Ovary (tissue), 3 donors: ENCODE measurements around the gene ACTR5.

Source experiments
- EP300 ChIP-seq: sonication (generic); formaldehyde crosslinking; IDR thresholded peaks from one replicate; pipeline ENCODE4 v1.6.1; 2017; ENCODE audit warnings: antibody characterized with exemption
- POLR2A ChIP-seq: fragments of 450-650 bp; IDR thresholded peaks from one replicate; pipeline ENCODE4 v1.6.1; 2017; ENCODE audit warnings: antibody characterized with exemption, mild to moderate bottlenecking, moderate library complexity
- TF ChIP-seq, protein P1 (sequence below), 3 donors: fragments of 450-650 bp in 2 of 3; fragments of 200-600 bp in 1 of 3; IDR thresholded peaks; one replicate each; pipeline versions ENCODE4 v1.5.1 to v1.8.0; 2016 to 2022; ENCODE audit warnings: antibody characterized with exemption in 3 of 3, mild to moderate bottlenecking in 1 of 3
- donor health status: DM: no; HTN: no; CAD: no.

DNA sequence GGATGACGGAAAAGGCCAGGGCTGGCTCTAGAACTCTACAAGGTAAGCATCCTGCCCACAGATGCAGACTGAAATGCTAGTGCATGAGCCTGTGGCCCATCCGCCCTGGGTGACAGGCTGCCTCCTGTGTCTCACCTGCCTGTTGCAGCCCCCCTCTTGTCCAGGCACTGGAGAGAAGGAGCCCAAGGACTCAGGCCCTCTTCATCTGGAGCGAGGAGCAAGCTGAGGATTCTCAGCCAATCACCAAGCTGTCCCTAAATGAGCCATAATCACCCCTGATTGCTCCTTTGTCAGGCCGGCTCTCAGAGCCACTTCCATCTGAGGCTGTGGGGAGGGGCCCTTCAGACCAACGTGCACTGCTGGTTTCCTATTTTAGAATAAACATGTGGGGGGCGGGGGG, 34.0 kb upstream of the ACTR5 start:
- TF ChIP-seq, protein P1, sequence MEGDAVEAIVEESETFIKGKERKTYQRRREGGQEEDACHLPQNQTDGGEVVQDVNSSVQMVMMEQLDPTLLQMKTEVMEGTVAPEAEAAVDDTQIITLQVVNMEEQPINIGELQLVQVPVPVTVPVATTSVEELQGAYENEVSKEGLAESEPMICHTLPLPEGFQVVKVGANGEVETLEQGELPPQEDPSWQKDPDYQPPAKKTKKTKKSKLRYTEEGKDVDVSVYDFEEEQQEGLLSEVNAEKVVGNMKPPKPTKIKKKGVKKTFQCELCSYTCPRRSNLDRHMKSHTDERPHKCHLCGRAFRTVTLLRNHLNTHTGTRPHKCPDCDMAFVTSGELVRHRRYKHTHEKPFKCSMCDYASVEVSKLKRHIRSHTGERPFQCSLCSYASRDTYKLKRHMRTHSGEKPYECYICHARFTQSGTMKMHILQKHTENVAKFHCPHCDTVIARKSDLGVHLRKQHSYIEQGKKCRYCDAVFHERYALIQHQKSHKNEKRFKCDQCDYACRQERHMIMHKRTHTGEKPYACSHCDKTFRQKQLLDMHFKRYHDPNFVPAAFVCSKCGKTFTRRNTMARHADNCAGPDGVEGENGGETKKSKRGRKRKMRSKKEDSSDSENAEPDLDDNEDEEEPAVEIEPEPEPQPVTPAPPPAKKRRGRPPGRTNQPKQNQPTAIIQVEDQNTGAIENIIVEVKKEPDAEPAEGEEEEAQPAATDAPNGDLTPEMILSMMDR (IDR thresholded peaks at IDR 0.05), result no peak
- TF ChIP-seq POLR2A, result no peak
- no peak for TF ChIP-seq EP300
